ENCODE measurements around the gene STMP1.

Gene STMP1

GRCh38 chr7:135721198-135721820 lies 59.0 kb downstream of the STMP1 start:
- Histone ChIP-seq H3K27ac (ENCODE audit: low read depth, low read length) (no peak overlapping the region), H3K9ac (ENCODE audit: low read length) (no peak overlapping the region), H3K9me3 (ENCODE audit: control insufficient read depth, insufficient read depth, low read depth, low read length) (no peaks in the 10 kb centered on the region), H3K36me3 (ENCODE audit: control insufficient read depth, insufficient read depth, low read length) (no peaks in the 10 kb centered on the region), H3K4me3 (ENCODE audit: low read depth, low read length) (no peak overlapping the region), H3K27me3 (ENCODE audit: control insufficient read depth, insufficient read depth, low read length) (no peaks in the 10 kb centered on the region), H3K4me1 (ENCODE audit: control insufficient read depth, insufficient read depth, low read length) (peaks cover 3% of the 10 kb centered on the region; the same call in 1 of the 2 replicates)

GRCh38 chr7:135723411-135723810 lies 61.1 kb downstream of the STMP1 start:
- no peak overlapping the region for H3K4me3 ChIP-seq (ENCODE audit: low read depth, low read length)
- H3K9ac ChIP-seq (ENCODE audit: low read length) = no peak overlapping the region
- peaks cover 6% of the 10 kb centered on the region for H3K4me1 ChIP-seq (ENCODE audit: control insufficient read depth, insufficient read depth, low read length)
- H3K36me3 ChIP-seq (ENCODE audit: control insufficient read depth, insufficient read depth, low read length) = no peaks in the 10 kb centered on the region
- no peak overlapping the region for H3K27ac ChIP-seq (ENCODE audit: low read depth, low read length)
- no peaks in the 10 kb centered on the region for H3K9me3 ChIP-seq (ENCODE audit: control insufficient read depth, insufficient read depth, low read depth, low read length)
- no peaks in the 10 kb centered on the region for H3K27me3 ChIP-seq (ENCODE audit: control insufficient read depth, insufficient read depth, low read length)
